Choroid plexus epithelial cell (primary cell): ENCODE measurements around the gene CLTCL1.

Experiments used
- DNase-seq: peaks from one replicate; pipeline ENCODE4 v3.0.0-alpha.2; 2010; ENCODE audit warnings: low read depth
- H3K4me3 ChIP-seq: 2 replicates; pipeline ENCODE4 v1.5.1; 2011; ENCODE audit warnings: low read depth, mild to moderate bottlenecking, control low read depth, low read length, moderate library complexity
- CTCF ChIP-seq: conservative IDR thresholded peaks from 2 replicates; pipeline ENCODE4 v1.5.1; 2011; ENCODE audit warnings: low read depth, mild to moderate bottlenecking, control low read depth, inconsistent platforms, low read length, moderate library complexity

The CLTCL1 gene

GRCh38 chr22:19151329-19152191 lies 140.0 kb downstream of the CLTCL1 start:
- DNase-seq, result no peak
- no peak overlapping the region for H3K4me3 ChIP-seq
- TF ChIP-seq CTCF, result no peak

- no peak overlapping the region for H3K4me3 ChIP-seq
- no peak for DNase-seq
- TF ChIP-seq CTCF, result no peak
Observed at GRCh38 chr22:19150482-19151328, 140.8 kb downstream of the CLTCL1 start.

DNA sequence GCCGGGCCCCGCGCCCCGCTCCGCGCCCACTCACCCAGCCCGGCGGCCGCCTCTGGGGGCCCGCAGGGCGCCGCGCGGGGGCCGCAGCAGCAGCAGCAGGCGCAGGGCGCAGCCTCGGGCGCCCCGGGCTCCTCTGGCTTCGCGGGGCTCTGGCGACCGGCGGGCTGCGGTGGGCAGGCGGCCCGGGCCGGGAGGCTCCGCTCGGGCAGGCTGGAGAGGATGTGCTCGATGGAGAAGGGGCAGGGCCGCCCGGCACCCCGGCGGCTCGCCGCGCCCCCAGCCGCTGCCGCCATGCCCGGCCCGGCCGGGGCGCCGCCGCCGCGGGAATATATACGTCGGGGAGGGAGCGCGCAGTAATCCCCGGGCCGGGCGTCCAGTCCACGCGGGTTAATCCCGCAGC lies 141.5 kb downstream of the CLTCL1 start, which contains the start of gene GSC2:
Gene GSC2 (minus strand): TSS at position 302 of the 400 bp plus-strand sequence. CDS start 9 bp downstream, at position 293.
- no peak within 1 kb of the TSS for H3K4me3 ChIP-seq
- no peak for TF ChIP-seq CTCF

DNA sequence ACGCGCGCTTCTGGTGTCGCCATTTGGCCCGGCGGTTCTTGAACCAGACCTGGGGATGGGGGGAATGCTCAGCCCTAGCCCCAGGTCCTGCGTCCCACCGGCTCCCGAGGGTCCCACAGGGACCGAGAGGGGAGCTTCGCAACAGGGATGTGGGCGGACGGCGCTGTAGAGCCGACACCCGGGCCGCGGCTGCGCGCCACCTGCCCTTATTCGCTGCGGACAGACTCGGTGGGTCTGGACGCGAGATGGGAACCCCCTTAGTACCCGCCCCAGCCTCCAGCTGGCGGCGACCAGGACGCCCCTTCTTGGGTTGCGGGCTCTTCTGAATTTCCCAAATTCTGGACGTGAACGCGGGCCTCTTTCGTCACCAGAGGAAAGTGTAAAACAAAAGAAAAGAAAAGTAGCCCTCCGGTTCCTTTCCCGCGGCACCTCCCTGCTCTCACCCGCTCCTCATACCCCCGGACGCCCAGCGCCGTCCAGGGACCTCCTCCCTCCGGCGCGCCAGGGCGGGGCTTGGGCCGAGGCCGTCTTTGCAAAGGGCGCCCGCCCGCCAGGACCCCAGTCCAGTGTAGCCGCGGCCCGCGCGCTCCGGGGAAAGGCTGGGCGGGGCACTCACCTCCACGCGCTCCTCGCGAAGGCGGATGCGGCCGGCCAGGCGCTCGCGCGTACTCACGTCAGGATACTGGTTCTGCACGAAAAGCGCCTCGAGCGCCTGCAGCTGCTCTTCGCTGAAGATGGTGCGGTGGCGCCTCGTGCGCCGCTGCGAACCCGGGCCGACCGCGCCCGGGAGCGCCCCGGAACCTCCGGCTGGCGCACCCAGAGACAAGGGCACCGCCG lies 142.3 kb downstream of the CLTCL1 start:
- DNase-seq, result no peak
- TF ChIP-seq CTCF, result no peak
- no peak overlapping the region for H3K4me3 ChIP-seq

More for the DNA sequence above, 141.5 kb downstream of the CLTCL1 start, which contains the start of gene GSC2:
- no peak for DNase-seq

- no peak for DNase-seq
- no peak overlapping the region for H3K4me3 ChIP-seq
- no peak for TF ChIP-seq CTCF
Observed at GRCh38 chr22:19148417-19149046, 143.0 kb downstream of the CLTCL1 start.

GRCh38 chr22:19147195-19147780 lies 144.2 kb downstream of the CLTCL1 start:
- no peak overlapping the region for H3K4me3 ChIP-seq
- no peak for TF ChIP-seq CTCF
- DNase-seq, result no peak
